HEK293 (cell line): ENCODE data around the gene EPS8L1.

ENCODE experiments used
- CTCF ChIA-PET: fragments of 350-600 bp; formaldehyde crosslinking; extraction: SDS; loops from one replicate; lab custom pipeline; 2021; ENCODE audit warnings: antibody characterized with exemption; lab: Yijun Ruan, JAX
- POLR2A ChIA-PET: fragments of 300-600 bp; formaldehyde crosslinking; extraction: SDS; loops from one replicate; lab custom pipeline; 2020; ENCODE audit warnings: antibody characterized with exemption, inconsistent platforms; lab: Yijun Ruan, JAX
- H3K27ac ChIP-seq: fragments of 200-500 bp; sonication (Bioruptor generic); 2 replicates; pipeline ENCODE4 v1.5.1; 2014; ENCODE audit warnings: low read depth, low read length, control low read depth, inconsistent platforms; ENCODE audit errors: extremely low read depth
- H3K36me3 ChIP-seq, 2 experiments: fragments of 200-500 bp in 1 of 2; sonication (Bioruptor generic) in 1 of 2; 1 replicate in 1 of 2; 2 replicates in 1 of 2; pipeline ENCODE4 v1.5.1; 2014 to 2017; ENCODE audit warnings: inconsistent platforms in 2 of 2, low read length in 2 of 2; ENCODE audit not compliant: control insufficient read depth in 2 of 2, insufficient read depth in 1 of 2
- H3K4me1 ChIP-seq: fragments of 200-500 bp; sonication (Bioruptor generic); 2 replicates; pipeline ENCODE4 v1.5.1; 2014; ENCODE audit warnings: mild to moderate bottlenecking, low read length, inconsistent platforms; ENCODE audit not compliant: control insufficient read depth, insufficient read depth
- H3K4me3 ChIP-seq: 2 replicates; pipeline ENCODE4 v1.5.1; 2011; ENCODE audit warnings: low read depth, mild to moderate bottlenecking, control low read depth, low read length, moderate library complexity
- H3K9me3 ChIP-seq: fragments of 200-500 bp; sonication (Bioruptor generic); 2 replicates; pipeline ENCODE4 v1.5.1; 2014; ENCODE audit warnings: low read depth, low read length, inconsistent platforms; ENCODE audit not compliant: control insufficient read depth, insufficient read depth
- KLF8 ChIP-seq: fragments of 450-650 bp; formaldehyde crosslinking; IDR thresholded peaks from 2 replicates; pipeline ENCODE4 v1.5.1; 2016; ENCODE audit warnings: missing biosample characterization, missing genetic modification characterization
- OSR2 ChIP-seq: fragments of 450-650 bp; formaldehyde crosslinking; IDR thresholded peaks from 2 replicates; pipeline ENCODE4 v1.5.1; 2016; ENCODE audit warnings: missing biosample characterization, missing genetic modification characterization
- SCRT2 ChIP-seq: fragments of 450-650 bp; formaldehyde crosslinking; IDR thresholded peaks from 2 replicates; pipeline ENCODE4 v1.5.1; 2016; ENCODE audit warnings: missing biosample characterization, missing genetic modification characterization
- SP7 ChIP-seq: fragments of 450-650 bp; formaldehyde crosslinking; IDR thresholded peaks from 2 replicates; pipeline ENCODE4 v1.5.1; 2016; ENCODE audit warnings: missing biosample characterization, missing genetic modification characterization
- TCF7L2 ChIP-seq: IDR thresholded peaks from 2 replicates; pipeline ENCODE4 v1.6.1; 2011; ENCODE audit warnings: low read depth, mild to moderate bottlenecking, inconsistent platforms, low read length, moderate library complexity, borderline replicate concordance
- ZBTB7A ChIP-seq: fragments of 450-650 bp; formaldehyde crosslinking; IDR thresholded peaks from 2 replicates; pipeline ENCODE4 v1.5.1; 2016; ENCODE audit warnings: low read depth, missing biosample characterization, missing genetic modification characterization
- ZFP3 ChIP-seq: fragments of 450-650 bp; formaldehyde crosslinking; IDR thresholded peaks from 2 replicates; pipeline ENCODE4 v1.5.1; 2016; ENCODE audit warnings: low read depth, missing biosample characterization, missing genetic modification characterization
- ZFP37 ChIP-seq: fragments of 450-650 bp; formaldehyde crosslinking; IDR thresholded peaks from 2 replicates; pipeline ENCODE4 v1.5.1; 2016; ENCODE audit warnings: missing biosample characterization, missing genetic modification characterization
- ZNF211 ChIP-seq: fragments of 450-650 bp; formaldehyde crosslinking; IDR thresholded peaks from 2 replicates; pipeline ENCODE4 v1.5.1; 2016; ENCODE audit warnings: low read depth, missing biosample characterization, missing genetic modification characterization
- ZNF37A ChIP-seq: fragments of 450-650 bp; IDR thresholded peaks from 2 replicates; pipeline ENCODE4 v1.5.1; 2018; ENCODE audit warnings: missing biosample characterization, missing genetic modification characterization
- ZNF391 ChIP-seq: fragments of 450-650 bp; formaldehyde crosslinking; IDR thresholded peaks from 2 replicates; pipeline ENCODE4 v1.5.1; 2016; ENCODE audit warnings: low read depth, missing biosample characterization, missing genetic modification characterization, borderline replicate concordance
- ZNF600 ChIP-seq: fragments of 450-650 bp; formaldehyde crosslinking; IDR thresholded peaks from 2 replicates; pipeline ENCODE4 v1.5.1; 2016; ENCODE audit warnings: missing biosample characterization, missing genetic modification characterization
- ZNF658 ChIP-seq: fragments of 450-650 bp; formaldehyde crosslinking; IDR thresholded peaks from 2 replicates; pipeline ENCODE4; 2016; ENCODE audit warnings: missing biosample characterization, missing genetic modification characterization
- ZNF670 ChIP-seq: fragments of 450-650 bp; formaldehyde crosslinking; IDR thresholded peaks from 2 replicates; pipeline ENCODE4 v1.5.1; 2016; ENCODE audit warnings: missing biosample characterization, missing genetic modification characterization, low read depth
- TF ChIP-seq, protein P1 (sequence below): fragments of 450-650 bp; formaldehyde crosslinking; IDR thresholded peaks from 2 replicates; pipeline ENCODE4 v1.5.1; 2017; ENCODE audit warnings: missing biosample characterization, missing genetic modification characterization
- TF ChIP-seq, protein P2 (sequence below): fragments of 450-650 bp; formaldehyde crosslinking; IDR thresholded peaks from 2 replicates; pipeline ENCODE4 v1.5.1; 2017; ENCODE audit warnings: missing biosample characterization, missing genetic modification characterization
- TF ChIP-seq, protein P3 (sequence below): fragments of 450-650 bp; formaldehyde crosslinking; conservative IDR thresholded peaks from 2 replicates; pipeline ENCODE4 v1.5.1; 2016; ENCODE audit warnings: low read depth, missing biosample characterization, missing genetic modification characterization
- TF ChIP-seq, protein P4 (sequence below): fragments of 450-650 bp; formaldehyde crosslinking; IDR thresholded peaks from 2 replicates; pipeline ENCODE4 v1.5.1; 2016; ENCODE audit warnings: missing biosample characterization, missing genetic modification characterization
- TF ChIP-seq, protein P5 (sequence below): fragments of 450-650 bp; IDR thresholded peaks from 2 replicates; pipeline ENCODE4 v1.5.1; 2018; ENCODE audit warnings: missing biosample characterization, mild to moderate bottlenecking, missing genetic modification characterization

EPS8L1 gene

DNA sequence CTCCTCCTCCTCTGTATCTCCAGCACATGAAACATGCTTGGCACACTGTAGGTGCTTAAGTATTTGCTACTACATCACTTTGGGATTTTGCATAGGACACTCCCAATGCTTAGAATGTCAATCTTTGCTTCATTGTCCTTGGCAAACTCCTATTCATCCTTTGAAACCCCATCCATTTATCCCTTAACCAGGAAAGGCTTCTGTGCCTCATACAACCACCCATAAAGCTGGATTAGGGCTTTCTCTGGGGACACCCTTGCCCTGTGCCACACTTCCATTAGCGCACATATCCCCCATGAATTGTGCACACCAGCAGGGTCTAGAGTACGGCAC, 5.8 kb upstream of the EPS8L1 start:
- CTCF ChIA-PET, result interaction anchor here (0.6 to 2.0 kb wide), 6 partner anchors 19 to 537 kb away, joined by 3 to 13 read pairs (median 3); no protein-coding TSS in a partner anchor
- Histone ChIP-seq H3K9me3 (no peaks in the 10 kb centered on the region), H3K36me3 (no peaks in the 10 kb centered on the region), H3K27ac (no peak overlapping the region), H3K4me3 (no peak overlapping the region; the same call in 1 of the 2 replicates), H3K4me1 (peaks cover 4% of the 10 kb centered on the region; the same call in 1 of the 2 replicates)
- TF ChIP-seq ZFP3 (tag by site-specific recombination) (peak; percentile 96), ZNF658 (no peak)
- TF ChIP-seq, protein P1, sequence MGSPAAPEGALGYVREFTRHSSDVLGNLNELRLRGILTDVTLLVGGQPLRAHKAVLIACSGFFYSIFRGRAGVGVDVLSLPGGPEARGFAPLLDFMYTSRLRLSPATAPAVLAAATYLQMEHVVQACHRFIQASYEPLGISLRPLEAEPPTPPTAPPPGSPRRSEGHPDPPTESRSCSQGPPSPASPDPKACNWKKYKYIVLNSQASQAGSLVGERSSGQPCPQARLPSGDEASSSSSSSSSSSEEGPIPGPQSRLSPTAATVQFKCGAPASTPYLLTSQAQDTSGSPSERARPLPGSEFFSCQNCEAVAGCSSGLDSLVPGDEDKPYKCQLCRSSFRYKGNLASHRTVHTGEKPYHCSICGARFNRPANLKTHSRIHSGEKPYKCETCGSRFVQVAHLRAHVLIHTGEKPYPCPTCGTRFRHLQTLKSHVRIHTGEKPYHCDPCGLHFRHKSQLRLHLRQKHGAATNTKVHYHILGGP (tag by site-specific recombination), result no peak
- POLR2A ChIA-PET, result interaction anchor here (1.7 to 2.6 kb wide), 2 partner anchors 46 to 48 kb away, joined by 4 to 7 read pairs; partner anchors contain the start of gene PPP1R12C

DNA sequence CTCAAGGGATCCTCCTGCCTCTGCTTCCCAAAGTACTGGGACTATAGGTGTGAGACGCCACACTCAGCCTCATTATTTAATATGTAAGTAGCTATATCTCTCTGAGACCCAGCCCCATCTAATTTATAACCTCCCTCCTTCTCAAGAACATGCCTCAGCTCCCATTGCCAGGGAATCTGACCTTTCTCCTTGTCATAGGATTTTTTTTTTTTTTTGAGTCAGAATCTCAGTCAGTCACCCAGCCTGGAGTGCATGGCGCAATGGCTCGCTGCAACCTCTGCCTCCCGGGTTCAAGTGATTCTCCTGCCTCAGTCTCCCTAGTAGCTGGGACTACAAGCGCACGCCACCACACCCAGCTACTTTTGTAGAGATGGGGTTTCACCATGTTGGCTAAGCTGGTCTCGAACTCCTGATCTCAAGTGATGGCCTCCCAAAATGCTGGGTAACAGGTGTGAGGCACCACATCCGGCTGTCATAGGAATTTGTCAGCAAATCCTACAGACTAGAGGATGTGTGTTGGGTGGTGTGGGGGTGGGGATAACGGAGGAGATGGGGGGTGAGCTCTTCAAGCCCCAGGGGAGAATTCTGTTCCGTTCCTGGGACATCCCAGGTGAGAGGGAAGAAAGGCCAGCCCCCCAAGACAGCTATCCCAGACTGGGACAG, 5.1 kb upstream of the EPS8L1 start:
- TF ChIP-seq ZNF670 (tag by site-specific recombination) (no peak), SCRT2 (peak; percentile 18; the same call in 1 of the 2 replicates), ZFP37 (tag by site-specific recombination) (no peak)
- POLR2A ChIA-PET, result interaction anchor here (0.7 kb wide), 1 partner anchor 48 kb away, joined by 16 read pairs; no protein-coding TSS in a partner anchor
- CTCF ChIA-PET, result interaction anchor here (0.6 to 2.0 kb wide), 4 partner anchors 18 to 538 kb away, joined by 3 to 13 read pairs (median 5); no protein-coding TSS in a partner anchor
- Histone ChIP-seq H3K27ac (no peak overlapping the region), H3K9me3 (no peaks in the 10 kb centered on the region), H3K4me3 (no peak overlapping the region), H3K4me1 (peaks cover 4% of the 10 kb centered on the region; the same call in 1 of the 2 replicates), H3K36me3 (no peaks in the 10 kb centered on the region)

DNA sequence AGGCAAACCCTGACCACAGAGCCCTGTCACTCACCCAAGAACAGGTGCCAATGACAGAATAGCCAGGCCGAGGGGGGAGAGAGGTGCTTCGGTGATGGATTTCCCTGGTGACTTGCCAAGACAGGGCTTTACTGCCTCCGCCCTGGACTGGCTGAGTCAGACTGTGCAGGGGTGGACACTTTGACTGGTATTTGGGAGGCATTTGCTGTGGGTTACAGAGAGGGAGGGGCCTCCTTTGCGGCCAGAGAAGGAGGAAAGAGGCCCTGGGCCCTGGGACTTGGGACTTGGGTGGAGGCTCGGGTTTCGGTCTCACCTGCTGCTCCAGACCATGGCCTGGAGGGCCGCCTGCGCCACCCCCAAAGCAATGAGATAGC, 4.6 kb upstream of the EPS8L1 start:
- Histone ChIP-seq H3K4me3 (no peak overlapping the region), H3K9me3 (no peaks in the 10 kb centered on the region), H3K27ac (no peak overlapping the region), H3K4me1 (peaks cover 4% of the 10 kb centered on the region; the same call in 1 of the 2 replicates), H3K36me3 (no peaks in the 10 kb centered on the region)
- CTCF ChIA-PET, result no interaction called here
- POLR2A ChIA-PET, result no interaction called here
- TF ChIP-seq ZNF211 (tag by site-specific recombination) (no peak), OSR2 (no peak), ZNF391 (tag by site-specific recombination) (no peak), SCRT2 (peak; percentile 14; the same call in 1 of the 2 replicates), ZBTB7A (tag by site-specific recombination) (no peak), TCF7L2 (no peak), KLF8 (no peak), ZNF37A (tag by site-specific recombination) (no peak), SP7 (tag by site-specific recombination) (0 out of 2 replicates have a peak, but pooled peaks have one; percentile 19), ZNF600 (tag by site-specific recombination) (peak; percentile 84)
- TF ChIP-seq, protein P2, sequence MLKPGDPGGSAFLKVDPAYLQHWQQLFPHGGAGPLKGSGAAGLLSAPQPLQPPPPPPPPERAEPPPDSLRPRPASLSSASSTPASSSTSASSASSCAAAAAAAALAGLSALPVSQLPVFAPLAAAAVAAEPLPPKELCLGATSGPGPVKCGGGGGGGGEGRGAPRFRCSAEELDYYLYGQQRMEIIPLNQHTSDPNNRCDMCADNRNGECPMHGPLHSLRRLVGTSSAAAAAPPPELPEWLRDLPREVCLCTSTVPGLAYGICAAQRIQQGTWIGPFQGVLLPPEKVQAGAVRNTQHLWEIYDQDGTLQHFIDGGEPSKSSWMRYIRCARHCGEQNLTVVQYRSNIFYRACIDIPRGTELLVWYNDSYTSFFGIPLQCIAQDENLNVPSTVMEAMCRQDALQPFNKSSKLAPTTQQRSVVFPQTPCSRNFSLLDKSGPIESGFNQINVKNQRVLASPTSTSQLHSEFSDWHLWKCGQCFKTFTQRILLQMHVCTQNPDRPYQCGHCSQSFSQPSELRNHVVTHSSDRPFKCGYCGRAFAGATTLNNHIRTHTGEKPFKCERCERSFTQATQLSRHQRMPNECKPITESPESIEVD, result no peak
- TF ChIP-seq, protein P3, sequence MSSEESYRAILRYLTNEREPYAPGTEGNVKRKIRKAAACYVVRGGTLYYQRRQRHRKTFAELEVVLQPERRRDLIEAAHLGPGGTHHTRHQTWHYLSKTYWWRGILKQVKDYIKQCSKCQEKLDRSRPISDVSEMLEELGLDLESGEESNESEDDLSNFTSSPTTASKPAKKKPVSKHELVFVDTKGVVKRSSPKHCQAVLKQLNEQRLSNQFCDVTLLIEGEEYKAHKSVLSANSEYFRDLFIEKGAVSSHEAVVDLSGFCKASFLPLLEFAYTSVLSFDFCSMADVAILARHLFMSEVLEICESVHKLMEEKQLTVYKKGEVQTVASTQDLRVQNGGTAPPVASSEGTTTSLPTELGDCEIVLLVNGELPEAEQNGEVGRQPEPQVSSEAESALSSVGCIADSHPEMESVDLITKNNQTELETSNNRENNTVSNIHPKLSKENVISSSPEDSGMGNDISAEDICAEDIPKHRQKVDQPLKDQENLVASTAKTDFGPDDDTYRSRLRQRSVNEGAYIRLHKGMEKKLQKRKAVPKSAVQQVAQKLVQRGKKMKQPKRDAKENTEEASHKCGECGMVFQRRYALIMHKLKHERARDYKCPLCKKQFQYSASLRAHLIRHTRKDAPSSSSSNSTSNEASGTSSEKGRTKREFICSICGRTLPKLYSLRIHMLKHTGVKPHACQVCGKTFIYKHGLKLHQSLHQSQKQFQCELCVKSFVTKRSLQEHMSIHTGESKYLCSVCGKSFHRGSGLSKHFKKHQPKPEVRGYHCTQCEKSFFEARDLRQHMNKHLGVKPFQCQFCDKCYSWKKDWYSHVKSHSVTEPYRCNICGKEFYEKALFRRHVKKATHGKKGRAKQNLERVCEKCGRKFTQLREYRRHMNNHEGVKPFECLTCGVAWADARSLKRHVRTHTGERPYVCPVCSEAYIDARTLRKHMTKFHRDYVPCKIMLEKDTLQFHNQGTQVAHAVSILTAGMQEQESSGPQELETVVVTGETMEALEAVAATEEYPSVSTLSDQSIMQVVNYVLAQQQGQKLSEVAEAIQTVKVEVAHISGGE (tag by site-specific recombination), result no peak
- TF ChIP-seq, protein P4, sequence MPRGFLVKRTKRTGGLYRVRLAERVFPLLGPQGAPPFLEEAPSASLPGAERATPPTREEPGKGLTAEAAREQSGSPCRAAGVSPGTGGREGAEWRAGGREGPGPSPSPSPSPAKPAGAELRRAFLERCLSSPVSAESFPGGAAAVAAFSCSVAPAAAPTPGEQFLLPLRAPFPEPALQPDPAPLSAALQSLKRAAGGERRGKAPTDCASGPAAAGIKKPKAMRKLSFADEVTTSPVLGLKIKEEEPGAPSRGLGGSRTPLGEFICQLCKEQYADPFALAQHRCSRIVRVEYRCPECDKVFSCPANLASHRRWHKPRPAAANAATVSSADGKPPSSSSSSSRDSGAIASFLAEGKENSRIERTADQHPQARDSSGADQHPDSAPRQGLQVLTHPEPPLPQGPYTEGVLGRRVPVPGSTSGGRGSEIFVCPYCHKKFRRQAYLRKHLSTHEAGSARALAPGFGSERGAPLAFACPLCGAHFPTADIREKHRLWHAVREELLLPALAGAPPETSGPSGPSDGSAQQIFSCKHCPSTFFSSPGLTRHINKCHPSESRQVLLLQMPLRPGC (tag by site-specific recombination), result no peak
- TF ChIP-seq, protein P5, sequence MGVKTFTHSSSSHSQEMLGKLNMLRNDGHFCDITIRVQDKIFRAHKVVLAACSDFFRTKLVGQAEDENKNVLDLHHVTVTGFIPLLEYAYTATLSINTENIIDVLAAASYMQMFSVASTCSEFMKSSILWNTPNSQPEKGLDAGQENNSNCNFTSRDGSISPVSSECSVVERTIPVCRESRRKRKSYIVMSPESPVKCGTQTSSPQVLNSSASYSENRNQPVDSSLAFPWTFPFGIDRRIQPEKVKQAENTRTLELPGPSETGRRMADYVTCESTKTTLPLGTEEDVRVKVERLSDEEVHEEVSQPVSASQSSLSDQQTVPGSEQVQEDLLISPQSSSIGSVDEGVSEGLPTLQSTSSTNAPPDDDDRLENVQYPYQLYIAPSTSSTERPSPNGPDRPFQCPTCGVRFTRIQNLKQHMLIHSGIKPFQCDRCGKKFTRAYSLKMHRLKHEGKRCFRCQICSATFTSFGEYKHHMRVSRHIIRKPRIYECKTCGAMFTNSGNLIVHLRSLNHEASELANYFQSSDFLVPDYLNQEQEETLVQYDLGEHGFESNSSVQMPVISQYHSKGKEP (tag by site-specific recombination), result no peak
